HG03457 (cell line): ENCODE data around the gene TEX26.
"Not testable (repeated sequence)": the region's sequence is repeated elsewhere in the genome, so short reads cannot be mapped to it uniquely, and the experiment has no call there.

Source experiments
- ATAC-seq: cut with Tn5 transposase; IDR thresholded peaks from one replicate; pipeline ENCODE4 v1.9.1; 2021; ENCODE audit warnings: moderate number of reproducible peaks; ENCODE audit not compliant: unreplicated experiment

Gene TEX26

DNA sequence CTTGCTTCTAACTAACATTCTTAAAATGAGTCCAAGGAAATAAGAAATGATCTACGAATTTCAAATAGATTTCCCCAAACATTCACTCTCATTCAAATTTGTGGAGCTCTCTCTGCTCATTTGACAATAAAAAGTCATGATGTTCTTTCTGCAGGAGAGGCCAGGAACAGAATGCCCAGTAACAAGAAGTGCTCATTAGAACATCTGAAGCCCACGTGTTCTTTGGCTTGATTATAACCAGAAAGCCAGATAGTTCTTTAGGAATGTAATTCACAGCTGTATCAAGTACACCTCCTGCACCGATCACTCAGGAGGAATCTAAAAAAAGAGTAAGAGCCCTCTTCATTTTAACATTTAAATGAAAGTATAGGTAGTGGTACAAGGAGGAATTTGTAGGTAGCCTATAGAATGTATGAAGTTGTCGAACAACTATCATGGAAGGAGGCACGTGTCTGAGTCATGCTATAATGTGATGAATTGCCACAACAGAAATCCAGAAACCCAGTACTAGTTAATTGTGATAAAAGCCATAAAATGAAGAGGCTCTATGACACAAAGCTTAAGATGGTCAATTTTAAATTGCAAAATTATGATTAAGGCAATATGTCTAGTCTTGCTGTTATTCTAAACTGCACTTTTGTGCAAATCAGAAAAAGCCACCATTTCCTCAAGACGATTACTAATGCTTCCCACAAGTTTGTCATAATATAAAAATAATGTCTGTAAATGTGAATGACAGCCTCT, 13.6 kb upstream of the TEX26 start:
- no peak for ATAC-seq

DNA sequence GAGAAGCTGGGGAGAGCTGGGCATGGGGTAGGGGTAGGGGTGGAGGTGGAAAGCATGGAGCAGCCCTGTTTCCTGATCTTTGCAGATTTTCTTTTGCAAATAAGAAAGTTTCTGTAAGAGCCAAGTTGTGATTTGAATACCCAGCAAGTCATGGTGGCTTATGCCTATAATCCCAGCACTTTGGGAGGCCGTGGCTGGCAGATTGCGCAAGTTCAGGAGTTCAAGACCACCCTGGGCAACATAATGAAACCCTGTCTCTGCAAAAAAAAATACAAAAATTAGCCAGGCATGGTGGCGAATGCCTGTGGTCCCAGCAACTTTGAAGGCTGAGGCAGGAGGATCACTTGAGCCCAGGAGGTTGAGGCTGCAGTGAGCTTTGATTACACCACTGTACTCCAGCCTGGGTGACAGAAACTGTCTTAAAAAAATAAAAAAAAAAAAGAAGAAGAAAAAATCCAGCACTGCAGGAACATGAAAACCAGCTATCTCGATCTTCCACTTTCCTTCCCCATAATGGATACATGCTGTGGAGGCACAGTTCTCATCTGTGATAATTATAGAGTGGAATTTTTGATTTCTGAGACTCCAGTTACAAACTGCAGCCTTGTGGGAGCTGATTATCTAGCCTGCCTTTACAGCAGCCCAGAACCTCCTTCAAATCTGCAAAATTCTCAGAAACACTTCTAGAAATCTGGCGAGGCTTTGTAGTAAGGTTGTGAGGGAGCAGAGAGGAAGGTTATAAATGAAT, 12.1 kb upstream of the TEX26 start:
- no peak for ATAC-seq

DNA sequence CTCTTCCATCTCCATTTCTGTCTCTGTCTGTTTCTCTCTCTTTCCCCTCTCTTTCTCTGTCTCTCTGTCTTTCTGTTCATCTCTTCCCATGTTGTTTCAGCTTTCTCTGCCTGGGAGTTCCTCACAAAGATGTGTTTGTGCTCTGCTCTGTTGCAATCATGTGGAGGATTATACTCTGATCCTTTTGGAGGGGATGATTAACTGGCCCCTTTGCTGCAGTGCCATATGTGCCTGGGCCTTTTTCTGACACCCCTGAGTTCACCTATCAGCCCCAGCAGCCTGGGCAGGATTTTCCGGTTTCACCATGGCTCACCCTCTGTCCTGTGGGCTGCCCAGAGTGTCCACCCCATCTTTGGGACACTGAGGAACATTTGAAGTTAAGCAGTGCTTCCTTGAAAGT, 9.0 kb upstream of the TEX26 start:
- ATAC-seq = no peak

DNA sequence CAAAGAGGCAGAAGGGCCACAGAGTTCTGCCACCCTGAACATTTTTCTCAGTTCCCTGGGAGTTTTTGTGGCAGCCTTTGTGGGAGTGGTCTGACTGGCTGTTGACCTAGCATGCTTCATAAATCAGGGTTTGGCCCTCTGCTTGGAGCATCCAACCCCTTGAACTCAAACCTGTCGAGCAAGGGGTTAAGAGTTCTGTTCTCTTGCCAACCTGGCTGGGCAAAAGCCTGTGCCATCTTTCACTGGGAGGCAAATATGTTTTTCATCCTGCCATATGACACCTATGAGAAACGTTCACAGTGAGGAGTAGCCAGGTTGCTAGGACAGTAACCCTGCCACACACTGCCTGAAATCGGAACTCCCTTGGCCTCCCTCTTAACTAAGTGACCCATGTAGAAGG, 7.7 kb upstream of the TEX26 start:
- ATAC-seq = no peak

DNA sequence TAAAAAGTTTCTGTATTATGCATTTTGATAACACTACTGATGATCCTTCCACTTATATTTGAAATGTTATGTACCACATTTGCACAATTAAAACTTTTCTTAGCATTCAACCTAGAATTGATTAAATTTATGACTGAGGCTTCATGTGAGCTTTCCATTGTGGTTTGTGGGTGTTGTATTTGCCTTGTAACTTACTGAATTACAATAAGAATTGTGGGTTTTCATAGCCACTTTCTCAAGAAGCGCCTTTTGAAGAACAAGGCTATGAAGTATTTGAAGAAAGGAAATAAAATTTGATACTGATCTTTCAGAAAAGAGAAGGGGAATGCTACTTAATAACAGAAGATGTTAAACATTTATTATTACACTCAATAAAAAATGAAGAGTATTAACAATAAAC, 7.0 kb upstream of the TEX26 start:
- no peak for ATAC-seq

DNA sequence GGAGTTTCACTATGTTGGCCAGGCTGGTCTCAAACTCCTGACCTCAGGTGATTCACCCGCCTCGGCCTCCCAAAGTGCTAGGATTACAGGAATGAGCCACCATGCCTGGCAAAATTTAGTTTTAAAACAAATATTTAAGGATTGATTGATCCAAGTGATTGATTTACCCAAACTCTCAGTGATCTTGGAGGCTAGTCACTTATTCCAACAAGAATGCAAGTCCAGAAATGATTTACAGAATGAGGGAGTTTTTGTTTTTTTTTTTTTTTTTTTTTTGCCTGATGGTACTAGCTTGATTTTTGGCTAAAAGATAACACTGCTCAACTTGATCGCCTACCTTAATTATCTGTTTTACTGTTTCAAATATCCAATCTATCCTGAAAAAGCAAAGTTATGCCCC, 5.7 kb upstream of the TEX26 start:
- no peak for ATAC-seq

DNA sequence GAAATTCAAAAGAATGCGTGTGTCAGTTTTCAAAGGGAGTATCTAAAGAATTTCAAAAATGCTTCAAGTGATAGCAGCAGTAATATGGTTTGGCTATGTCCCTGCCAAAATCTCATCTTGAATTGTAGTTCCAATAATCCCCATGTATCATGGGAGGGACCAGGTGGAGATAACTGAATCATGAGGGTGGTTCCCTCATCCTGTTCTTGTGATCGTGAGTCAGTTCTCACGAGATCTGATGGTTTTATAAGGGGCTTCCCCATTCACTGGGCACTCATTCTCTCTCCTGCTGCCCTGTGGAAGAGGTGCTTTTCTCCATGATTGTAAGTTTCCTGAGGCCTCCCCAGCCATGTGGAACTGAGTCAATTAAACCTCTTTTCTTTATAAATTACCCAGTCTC, 5.3 kb upstream of the TEX26 start:
- not testable (repeated sequence) for ATAC-seq

DNA sequence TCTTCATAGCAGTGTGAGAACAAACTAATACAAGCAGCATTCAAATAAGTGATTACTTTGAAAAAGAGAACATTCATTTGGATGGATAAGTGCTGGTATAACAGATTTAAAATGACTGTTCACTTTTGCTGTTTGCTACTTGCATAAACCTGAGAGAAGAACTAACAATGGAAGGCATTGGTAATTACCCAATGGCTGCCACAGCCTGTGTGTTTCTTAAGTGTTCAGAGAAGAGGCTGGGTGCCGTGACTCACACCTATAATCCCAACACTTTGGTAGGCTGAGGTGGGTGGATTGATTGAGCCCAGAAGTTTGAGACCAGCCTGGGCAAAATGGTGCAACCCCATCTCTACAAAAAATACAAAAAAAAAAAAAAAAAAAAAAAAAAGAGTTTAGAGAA, 4.9 kb upstream of the TEX26 start:
- ATAC-seq = no peak

DNA sequence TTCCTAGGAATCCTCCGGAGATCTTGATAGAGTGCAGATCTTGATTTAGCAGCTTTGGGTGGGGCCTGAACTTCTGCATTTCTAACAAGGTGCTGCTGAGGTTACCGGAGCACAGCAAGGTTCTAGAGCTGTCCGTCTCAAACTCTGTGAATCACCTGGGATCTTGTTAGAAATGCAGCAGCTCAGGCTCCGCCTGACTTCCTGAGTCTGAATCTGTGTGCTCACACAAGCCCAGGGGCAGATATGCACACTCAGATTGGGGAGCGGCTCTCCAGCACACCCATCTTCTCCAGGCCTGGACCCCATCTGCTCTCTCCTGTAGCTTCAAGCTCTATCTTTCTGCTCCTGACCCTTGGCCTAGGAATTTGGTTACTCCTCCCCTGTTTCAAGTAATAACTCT, 3.5 kb upstream of the TEX26 start:
- ATAC-seq = no peak

DNA sequence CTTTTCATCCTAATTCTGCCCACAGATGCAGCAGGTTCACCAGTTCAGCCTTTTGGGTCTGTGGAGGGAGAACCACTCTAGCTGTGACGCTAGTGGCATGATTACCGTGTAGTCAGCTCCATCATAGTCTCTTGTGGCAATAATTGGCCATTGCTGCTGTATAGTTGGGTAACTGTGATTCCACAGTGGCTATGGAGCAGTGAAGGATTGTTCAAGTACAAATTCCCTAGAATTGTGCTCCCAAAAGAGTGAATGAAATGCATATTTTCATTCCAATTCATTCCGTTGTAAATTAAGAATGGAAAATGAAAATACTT, 856 bp downstream of the TEX26 start:
- ATAC-seq = no peak

DNA sequence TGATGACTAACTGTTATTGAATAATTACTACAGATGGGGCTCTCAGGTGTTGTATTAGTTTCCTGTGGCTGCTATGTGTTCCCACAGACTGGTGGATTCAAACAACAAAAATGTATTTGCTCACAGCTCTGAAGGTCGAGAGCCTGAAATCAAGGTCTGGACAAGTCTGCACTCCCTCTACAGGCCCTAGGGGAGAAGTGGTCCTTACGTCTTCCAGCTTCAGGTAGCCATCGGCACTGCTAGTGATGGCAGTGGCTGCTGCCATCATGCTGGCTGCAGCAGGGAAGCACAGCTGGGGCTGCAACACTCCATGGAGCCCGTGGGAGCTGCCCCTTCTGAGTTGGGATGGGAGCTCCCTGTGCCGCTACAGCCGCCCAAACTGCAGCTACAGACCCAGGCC, 1.9 kb downstream of the TEX26 start:
- no peak for ATAC-seq

DNA sequence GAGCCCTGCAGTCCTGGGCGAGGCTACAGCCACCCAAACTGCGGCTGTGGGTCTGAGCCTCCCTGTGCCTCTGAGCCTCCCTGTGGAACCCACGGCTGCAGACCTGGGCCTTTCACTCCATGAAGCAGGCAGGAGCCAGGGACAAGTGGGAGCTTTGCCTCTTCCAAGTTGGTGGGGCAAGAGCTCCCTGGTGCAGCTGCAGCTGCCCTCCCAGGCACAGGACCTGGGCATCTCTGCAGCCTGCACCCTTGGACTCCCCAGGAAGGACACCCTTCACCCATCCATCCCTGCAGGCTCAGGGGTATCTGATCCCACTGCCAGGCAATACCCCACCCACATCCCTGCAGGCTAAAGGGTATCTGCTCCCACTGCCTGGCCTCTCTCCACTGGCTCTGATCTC, 2.3 kb downstream of the TEX26 start:
- no peak for ATAC-seq

DNA sequence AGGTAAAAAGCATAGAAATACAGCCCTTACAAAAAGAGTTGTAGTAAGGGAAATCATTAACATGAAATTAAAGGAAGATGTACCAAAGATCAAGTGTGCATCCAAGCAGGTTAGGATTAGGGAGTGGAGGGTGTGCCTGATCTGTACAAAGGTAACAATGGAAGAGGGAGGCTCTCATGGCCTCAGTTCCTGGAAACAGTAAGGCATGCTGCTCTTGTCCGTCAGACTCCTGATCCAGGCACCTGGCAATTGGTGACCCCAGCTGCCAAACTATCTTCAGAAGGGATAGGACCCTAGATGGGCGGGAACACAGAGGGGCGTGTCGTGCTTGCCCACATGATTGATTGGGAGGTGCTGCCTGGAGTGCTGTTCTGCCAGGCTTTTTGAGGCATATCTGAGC, 4.5 kb downstream of the TEX26 start:
- ATAC-seq = no peak

DNA sequence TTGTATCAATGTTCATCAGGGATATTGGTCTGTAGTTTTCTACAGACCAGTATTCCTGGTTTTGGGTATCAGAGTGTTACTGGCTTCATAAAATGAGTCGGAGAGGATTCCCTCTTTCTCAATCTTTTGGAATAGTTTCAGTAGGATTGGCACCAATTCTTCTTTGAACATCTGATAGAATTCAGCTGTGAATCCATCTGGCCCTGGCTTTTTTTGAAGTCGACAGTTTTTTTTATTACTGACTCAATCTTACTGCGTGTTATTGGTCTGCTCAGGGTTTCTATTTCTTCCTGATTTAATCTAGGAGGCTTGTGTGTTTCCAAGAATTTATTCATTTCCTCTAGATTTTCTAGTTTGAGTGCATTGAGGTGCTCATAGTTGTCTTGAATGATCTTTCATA, 11.4 kb downstream of the TEX26 start:
- ATAC-seq = no peak

DNA sequence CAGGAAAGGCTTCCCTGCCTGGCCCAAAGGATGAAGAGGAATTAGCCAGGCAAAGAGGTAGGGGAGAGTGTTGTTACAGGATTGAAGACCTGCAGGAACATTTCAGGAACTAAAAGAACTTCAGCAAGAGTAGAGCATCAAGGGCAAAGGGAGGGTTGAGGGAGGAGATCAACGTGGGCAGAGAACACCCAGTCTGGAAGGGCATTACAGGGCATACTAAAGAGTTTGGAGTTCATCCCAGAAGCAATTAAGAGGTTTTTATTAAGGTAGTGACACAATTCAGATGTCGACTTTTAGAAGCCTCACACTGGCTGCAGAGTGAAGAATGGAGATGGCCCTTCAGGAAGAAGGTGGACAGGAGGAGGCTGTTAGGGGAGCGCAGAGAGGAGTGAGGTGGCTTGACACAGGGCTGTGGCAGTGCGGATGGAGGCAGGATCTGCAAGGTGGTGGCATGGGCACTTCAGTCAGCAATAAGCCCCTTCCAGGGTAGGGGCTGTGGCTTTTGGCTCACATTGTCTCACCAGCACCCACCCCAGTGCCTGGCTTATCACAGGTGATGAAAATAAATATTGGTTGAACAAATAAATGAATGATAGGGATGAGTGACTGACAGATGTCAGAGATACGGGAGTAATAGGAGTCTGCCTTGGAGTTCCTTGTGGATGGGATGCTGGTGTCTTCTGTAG, 24.9 kb downstream of the TEX26 start:
- no peak for ATAC-seq

DNA sequence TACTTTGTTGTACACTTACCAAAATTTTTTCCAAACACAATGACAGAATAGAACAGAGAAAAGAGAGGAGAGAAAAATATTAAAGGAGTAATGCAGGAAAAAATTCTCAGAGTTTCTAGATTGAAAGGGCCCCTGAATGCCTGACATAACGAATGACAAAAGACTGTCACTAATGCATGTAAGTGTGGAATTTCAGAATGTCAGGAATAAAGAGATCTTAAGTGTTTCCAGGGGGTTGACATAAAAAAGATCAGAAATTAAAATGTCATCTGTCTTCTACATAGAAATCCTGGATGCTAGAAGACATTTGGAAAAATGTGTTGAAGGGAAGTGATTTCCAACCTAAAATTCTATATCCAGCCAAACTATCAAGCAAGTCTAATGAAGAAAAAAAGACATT, 27.2 kb downstream of the TEX26 start:
- no peak for ATAC-seq

DNA sequence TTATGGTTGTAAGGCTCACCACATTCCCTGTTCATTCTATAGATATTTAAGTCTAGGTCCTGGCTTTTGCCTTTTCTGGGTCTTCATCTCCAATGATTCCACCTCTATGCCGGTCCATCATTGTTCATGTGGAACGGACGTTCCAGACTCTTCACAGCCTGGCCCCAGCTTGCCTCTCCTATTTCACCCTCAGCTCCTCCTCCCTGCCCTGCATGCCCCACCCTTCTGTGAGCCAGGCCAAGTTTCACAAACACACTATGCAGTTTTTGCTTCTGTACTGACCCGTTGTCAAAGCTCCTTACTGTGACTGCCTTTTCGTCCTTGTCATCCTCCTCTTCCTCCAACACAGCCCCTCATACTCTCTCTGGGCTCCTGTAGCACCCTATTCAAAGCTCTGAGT, 31.3 kb downstream of the TEX26 start:
- ATAC-seq = no peak

DNA sequence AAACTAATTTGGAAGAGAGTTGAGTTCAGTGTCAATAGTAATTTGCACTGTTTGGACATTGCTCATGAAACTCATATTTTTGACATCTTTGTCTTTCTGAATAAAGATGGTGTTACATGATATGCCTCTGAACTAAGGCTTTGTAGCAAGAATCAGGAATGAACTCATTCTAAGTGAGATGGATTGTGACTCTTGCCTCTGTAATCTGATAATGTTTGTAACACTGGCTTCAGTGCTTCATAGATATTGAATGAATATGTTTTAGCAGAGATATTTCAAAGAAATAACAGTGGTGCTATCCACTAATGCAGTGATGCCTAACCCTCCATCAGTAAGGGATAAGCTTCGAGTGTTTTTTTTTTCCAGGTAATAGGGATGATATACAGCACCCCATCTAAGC, 32.9 kb downstream of the TEX26 start:
- ATAC-seq = no peak

DNA sequence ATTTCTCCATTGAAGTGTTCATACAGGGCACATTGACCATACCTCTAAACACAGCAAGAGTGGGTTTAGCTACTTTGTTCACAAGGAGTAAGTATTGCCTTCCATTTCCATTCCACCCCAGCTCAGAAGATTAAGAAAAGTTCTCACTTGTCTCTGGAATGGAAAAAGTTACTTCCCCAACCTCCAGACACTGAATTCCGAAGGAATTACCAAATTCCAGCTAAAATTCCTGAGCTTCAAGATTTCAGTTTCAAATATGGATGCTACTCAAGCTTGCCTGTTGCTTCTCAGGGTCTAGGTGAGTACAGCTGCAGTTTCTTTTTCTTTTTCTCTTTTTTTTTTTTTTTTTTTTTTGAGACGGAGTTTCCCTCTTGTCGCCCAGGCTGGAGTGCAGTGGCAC, 33.6 kb downstream of the TEX26 start:
- no peak for ATAC-seq

DNA sequence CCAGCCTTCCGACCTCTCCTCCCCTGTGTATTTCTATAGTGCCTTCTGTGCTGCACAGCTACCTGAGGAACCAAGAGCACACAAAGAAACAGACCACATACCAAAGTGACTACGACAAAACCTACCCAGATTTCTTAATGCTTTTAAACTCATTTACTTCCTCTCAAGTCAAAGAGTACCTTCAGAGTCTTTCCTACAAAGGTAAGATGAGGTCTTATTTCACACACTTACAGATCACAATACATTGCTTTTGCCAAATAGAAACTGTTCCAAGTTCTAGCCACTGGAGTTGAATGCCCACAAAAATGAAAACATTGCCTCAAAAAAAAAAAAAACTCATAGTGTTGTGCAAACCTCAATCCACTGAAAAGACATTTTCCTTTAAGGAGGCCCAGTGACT, 36.4 kb downstream of the TEX26 start:
- ATAC-seq = no peak

DNA sequence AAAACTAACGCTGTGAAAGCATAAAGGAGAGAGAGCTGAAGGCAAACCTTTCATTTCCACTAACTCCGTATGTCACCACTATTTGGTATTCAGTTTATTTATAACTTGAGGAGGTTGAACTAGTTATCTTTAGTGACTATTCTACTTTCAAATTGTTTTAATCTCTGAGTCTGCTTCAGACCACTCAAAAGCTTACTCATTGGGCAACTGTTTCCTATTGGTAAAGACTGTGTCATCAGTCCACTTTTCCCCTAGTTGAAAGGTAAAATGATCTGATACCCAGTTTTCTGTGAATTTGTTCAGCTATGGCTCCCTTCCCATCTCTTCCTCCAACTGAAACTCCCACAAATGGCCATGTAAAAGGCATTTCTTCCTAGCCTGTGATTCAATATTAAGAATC, 39.1 kb downstream of the TEX26 start:
- no peak for ATAC-seq

DNA sequence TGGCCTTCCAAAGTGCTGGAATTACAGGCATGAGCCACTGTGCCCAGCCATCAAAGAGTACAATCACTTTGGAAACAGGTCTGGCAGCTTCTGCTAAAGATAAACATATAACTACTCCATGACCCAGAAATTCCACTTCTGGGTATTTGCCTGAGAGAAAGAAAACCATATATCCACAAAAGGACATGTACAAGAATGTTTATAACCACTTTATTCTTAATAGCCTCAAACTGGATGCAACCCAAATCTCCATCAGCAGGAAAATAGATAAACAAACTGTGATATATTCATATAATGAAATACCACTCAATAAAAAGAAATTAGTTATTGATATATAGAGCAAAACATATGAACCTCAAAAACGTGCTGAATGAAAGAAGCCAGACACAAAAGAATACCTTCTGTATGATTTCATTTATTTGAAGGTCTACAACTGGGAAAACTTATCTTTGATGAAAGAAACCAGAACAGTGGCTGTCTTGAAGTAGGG, 40.5 kb downstream of the TEX26 start:
- no peak for ATAC-seq
